LHCN-M2 (cell line): Measurements from ENCODE around the gene MAGI1. TPM values are rescaled to one million over a fixed set of nuclear protein-coding genes. Genes with fewer than 3 reads are reported as not detected.

Source experiments
- DNase-seq: peaks from one replicate; pipeline ENCODE4 v3.0.0-alpha.2; 2012; ENCODE audit warnings: low read depth
- total RNA-seq: library from RNA; depleted of rRNA; stranded (reverse); fragments of >200 nt; gene quantifications from 2 replicates; pipeline ENCODE4 v1.2.3, GENCODE V29; 2014

MAGI1 gene
- total RNA-seq, 1 experiment from 2014 or later, result 5.5 TPM

GRCh38 chr3:66014651-66015050, 24.1 kb downstream of the MAGI1 start:
- DNase-seq, result no peak

- no peak for DNase-seq
Observed at GRCh38 chr3:66014056-66014455, 24.7 kb downstream of the MAGI1 start.

- DNase-seq, result no peak
Observed at GRCh38 chr3:66012711-66013110, 26.0 kb downstream of the MAGI1 start.

GRCh38 chr3:66010739-66011655, 27.7 kb downstream of the MAGI1 start:
- no peak for DNase-seq

- no peak for DNase-seq
Observed at GRCh38 chr3:66010348-66010738, 28.4 kb downstream of the MAGI1 start.

DNA sequence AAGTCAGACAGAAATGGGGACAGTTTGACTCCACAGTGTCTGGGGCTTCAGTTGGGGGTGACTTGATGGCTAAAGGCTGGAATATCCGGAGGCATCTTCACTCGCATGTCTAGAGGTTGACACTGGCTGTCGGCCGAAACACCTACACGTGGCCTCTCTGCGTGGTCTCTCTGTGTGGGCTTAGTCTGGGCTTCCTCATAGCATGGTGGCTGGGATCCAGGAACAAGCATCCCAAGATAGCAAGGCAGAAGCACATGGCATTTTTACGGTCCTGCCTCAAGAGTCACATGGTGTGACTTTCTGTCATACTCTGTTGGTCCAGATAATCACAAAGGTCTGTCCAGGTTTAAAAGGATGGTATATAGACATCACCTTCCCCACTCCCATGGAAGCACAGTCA, 34.5 kb downstream of the MAGI1 start:
- no peak for DNase-seq

DNA sequence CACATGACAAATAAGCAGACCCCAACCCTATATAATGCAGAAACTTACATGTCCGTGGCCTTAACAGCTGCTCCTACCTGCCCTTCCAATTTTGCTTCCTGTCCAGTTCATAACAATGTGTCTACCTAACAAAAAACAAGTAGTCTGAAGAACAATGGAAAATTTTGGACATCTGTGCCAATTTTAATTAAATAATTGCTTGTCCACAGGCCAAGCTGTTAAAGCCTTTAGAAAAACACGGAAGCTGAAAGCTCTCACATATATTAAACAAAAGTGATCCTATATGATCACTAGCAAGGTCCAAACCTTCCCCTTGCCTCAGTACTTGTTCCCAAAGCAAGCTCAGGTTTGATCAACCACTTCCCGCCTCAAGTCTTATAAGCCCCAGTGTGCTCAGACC, 37.1 kb downstream of the MAGI1 start:
- no peak for DNase-seq

- no peak for DNase-seq
Observed at GRCh38 chr3:66000506-66000905, 38.2 kb downstream of the MAGI1 start.

DNA sequence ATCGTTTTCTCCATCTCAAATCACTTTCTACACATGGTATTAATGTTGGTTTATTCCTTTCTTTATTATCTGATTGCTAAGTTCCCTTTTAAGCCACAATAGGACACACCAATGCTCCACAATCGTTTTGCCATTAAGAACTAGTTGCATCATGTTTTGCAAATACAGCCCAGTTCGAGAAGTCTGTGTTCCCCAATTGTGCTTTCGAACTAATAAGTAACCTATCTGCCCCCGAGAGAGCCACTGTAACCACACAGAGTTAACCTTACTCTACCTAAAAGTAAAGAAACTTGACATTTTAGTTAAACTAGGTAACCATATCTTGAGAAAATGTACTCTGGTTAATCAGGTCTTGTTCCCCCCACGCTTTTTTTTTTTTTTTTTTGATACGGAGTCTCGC, 39.1 kb downstream of the MAGI1 start:
- DNase-seq, result no peak

DNA sequence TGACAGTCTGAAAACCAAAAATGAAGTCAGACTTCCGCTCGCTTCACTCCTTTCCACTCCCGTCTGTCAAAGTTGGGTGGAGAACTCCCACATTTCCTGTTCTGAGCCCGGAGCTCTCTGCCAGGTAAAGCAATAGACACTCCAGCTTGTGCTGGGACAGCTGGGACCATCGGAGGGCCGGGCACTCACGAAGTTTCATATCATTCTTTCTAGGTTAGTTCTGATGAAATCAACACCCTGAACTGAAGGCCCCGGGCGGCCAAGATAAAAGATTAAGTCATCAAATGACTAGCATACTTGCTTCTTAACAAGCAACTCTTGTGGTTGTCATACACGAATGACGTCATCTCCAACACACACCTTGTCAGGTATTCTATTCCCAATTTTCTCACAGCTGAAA, 42.1 kb downstream of the MAGI1 start:
- DNase-seq, result no peak

GRCh38 chr3:65995515-65995914, 43.2 kb downstream of the MAGI1 start:
- DNase-seq, result no peak

- DNase-seq, result peak; percentile 44
Observed at GRCh38 chr3:65995030-65995429, 43.7 kb downstream of the MAGI1 start.

GRCh38 chr3:65993134-65993900, 45.4 kb downstream of the MAGI1 start:
- no peak for DNase-seq

- DNase-seq, result no peak
Observed at GRCh38 chr3:65992106-65992505, 46.6 kb downstream of the MAGI1 start.

DNA sequence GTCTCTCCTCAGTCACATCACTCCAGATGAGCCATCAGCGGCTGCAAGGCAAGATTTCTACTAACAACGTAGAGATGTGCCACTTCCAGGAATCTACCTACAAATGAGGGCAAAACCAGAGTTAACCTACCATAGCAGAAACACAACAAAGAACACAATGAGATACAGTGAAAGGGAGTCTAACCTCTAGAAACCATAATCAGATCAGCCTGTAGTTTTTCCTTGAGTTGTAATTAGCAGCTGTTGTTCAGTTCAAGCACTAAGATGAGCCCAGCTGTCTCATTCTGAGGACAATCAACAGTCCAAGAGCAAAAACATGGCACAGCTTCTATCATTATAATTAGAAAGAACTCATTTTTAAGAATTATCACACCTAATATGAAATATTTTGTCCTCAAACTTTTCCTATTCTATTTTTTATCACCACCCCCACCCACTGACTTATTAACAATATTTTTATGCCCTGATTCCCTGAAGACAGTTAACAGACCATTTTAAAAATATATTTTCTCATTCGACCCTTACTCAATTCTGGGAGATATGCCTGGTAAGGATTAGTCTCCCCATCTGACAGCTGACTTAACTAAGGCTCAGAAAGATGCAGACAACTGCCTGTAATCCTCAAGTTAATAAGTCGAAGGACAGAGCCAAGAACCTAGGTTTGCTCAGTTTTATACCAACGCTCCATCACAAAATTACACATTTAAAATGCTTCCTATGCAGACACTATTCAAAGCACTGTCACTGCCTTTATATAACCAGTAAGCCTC, 50.1 kb downstream of the MAGI1 start:
- DNase-seq, result no peak

DNA sequence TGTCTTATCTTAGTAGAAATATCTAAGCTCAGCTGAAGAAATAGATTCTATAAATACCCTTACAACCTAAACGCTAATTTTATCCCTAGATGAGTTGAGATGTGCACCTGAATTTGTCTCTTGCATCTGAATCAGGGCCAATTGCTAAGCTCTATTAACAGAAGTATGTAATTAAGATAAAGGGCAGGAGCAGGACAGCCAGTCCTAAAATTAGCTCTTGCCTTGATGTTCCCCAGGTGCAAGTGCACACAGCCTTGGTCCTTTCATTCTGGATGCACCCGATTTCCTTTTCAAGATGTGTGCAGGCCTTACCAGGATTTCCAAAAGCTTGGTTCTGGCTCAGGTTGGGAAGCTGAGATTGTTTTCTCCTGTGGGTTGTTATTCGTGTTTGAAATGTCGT, 52.4 kb downstream of the MAGI1 start:
- no peak for DNase-seq

- DNase-seq, result no peak
Observed at GRCh38 chr3:65984975-65985374, 53.7 kb downstream of the MAGI1 start.

DNA sequence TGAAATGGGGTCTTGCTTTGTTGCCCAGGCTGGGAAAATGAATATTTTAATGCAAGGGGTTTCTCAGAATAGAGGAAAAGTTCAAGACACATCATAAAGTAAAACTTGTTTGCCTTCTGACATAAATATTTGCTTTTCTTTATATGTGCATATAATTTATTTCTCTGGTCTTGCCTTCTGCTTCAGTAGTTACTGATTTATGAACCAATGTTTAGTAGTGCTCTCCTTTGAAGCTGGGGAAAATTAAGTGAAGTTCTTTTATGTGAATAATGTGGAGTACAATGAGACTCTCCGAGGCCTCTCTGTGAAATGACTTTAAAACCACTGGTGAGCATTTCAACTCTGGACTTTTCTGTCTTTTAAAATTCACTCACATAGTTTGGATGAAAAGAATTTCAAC, 55.6 kb downstream of the MAGI1 start:
- DNase-seq, result no peak

GRCh38 chr3:65979731-65980130, 59.0 kb downstream of the MAGI1 start:
- peak; percentile 62 for DNase-seq

DNA sequence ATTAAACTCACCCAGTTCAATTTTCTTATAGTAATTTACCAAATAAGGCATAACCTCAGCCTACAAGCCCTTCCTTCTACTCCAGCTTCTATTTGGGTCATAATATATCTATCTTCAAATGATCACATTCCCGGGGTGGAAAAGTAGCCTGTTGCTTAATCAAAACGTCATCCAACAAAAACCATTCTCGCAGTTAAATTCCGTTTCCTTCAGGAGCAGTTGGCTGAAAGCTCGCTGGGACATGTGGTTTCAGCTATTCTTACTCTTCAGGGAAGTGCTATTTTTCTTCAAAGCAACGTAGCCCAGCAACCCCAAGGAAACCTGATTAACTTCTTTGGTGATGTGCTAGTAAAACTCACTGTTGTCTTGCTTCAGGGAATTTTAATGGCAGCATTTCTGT, 59.6 kb downstream of the MAGI1 start:
- DNase-seq, result peak; percentile 62

GRCh38 chr3:65978116-65978515, 60.6 kb downstream of the MAGI1 start:
- DNase-seq, result no peak

- no peak for DNase-seq
Observed at GRCh38 chr3:65975032-65975431, 63.7 kb downstream of the MAGI1 start.
